Naive B cell (primary cell): ENCODE measurements around the gene C9orf78. TPM values are rescaled to one million over a fixed set of nuclear protein-coding genes. Genes with fewer than 3 reads are reported as not detected.

Experiments used
- ATAC-seq, 2 donors: fragments of 150-1000 bp; cut with Tn5 transposase; 2 replicates each; pipeline ENCODE4 v1.10.0; 2021; ENCODE audit warnings: low read depth in 2 of 2, mild to moderate bottlenecking in 2 of 2, moderate library complexity in 2 of 2
- DNase-seq: peaks from one replicate; pipeline ENCODE4 v3.0.0; 2022
- H3K27ac Mint-ChIP-seq, 6 donors: one replicate each; pipeline ENCODE4 v1.8.0; 2020 to 2022; ENCODE audit warnings: mild to moderate bottlenecking in 6 of 6, mixed read lengths in 6 of 6, moderate library complexity in 5 of 6, inconsistent platforms in 2 of 6
- H3K27me3 Mint-ChIP-seq, 3 donors: one replicate each; pipeline ENCODE4 v1.8.0; 2021 to 2022; ENCODE audit warnings: mixed read lengths in 3 of 3, mild to moderate bottlenecking in 1 of 3
- H3K36me3 Mint-ChIP-seq, 2 donors: one replicate each; pipeline ENCODE4 v1.8.0; 2020 to 2022; ENCODE audit warnings: mixed read lengths in 2 of 2, inconsistent platforms in 1 of 2, mild to moderate bottlenecking in 1 of 2
- H3K4me1 Mint-ChIP-seq, 3 donors: one replicate each; pipeline ENCODE4 v1.8.0; 2020 to 2022; ENCODE audit warnings: mixed read lengths in 3 of 3, inconsistent platforms in 1 of 3, mild to moderate bottlenecking in 1 of 3, moderate library complexity in 1 of 3
- H3K4me3 Mint-ChIP-seq, 8 donors: one replicate each; pipeline ENCODE4 v1.8.0; 2020 to 2022; ENCODE audit warnings: mild to moderate bottlenecking in 8 of 8, mixed read lengths in 8 of 8, moderate library complexity in 8 of 8, inconsistent platforms in 2 of 8
- H3K9me3 Mint-ChIP-seq, 7 donors: one replicate each; pipeline ENCODE4 v1.8.0; 2020 to 2022; ENCODE audit warnings: mixed read lengths in 7 of 7, mild to moderate bottlenecking in 5 of 7, inconsistent platforms in 2 of 7, moderate library complexity in 1 of 7
- polyA plus RNA-seq, 6 donors: library from polyadenylated mRNA; unstranded; fragments of 300-500 nt; fragmentation: Illumina TruSeq; gene quantifications; one replicate each; pipeline ENCODE4 v1.2.3, GENCODE V29; 2021; ENCODE audit warnings: low read depth in 6 of 6

C9orf78 gene
- polyA plus RNA-seq, 6 donors from 2014 or later, result 100 to 148 (median 120) TPM

- Mint-ChIP-seq H3K4me1 (peaks cover 6 to 21% (median 17%) of the 10 kb centered on the region in 3 donors), H3K27ac (peak overlapping the region in 3 of 6 donors; percentile 56 to 79 (median 66)), H3K9me3 (no peaks in the 10 kb centered on the region), H3K27me3 (no peaks in the 10 kb centered on the region), H3K36me3 (peaks cover 0 to 12% of the 10 kb centered on the region in 2 donors), H3K4me3 (no peak overlapping the region)
- ATAC-seq (no peak), DNase-seq (no peak)
Measured at GRCh38 chr9:129863059-129863690, 28.1 kb upstream of the C9orf78 start.

DNA sequence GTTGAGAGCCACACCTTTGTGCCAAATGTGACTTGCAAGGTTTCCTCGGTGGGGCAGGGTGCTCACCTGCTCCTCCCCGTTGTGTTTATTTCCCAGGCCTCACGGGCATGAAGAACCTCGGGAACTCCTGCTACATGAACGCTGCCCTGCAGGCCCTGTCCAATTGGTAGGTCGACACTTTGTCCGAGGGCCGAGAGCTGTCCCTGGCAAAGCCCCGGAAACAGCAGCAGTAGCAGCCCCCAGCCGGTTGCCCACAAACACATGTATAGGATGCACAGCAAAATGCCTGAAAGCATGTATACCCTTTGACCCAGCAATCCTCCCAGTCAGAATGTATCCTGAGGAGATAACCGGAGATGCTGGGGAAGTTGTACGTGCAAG lies 26.4 kb upstream of the C9orf78 start:
- no peak for DNase-seq
- H3K4me1 Mint-ChIP-seq, result peaks cover 3 to 17% (median 17%) of the 10 kb centered on the region in 3 donors
- H3K27me3 Mint-ChIP-seq, result no peaks in the 10 kb centered on the region
- H3K27ac Mint-ChIP-seq, result peak overlapping the region in 2 of 6 donors; percentile 63 to 87
- peaks cover 0 to 12% of the 10 kb centered on the region in 2 donors for H3K36me3 Mint-ChIP-seq
- H3K4me3 Mint-ChIP-seq, result no peak overlapping the region
- H3K9me3 Mint-ChIP-seq, result no peaks in the 10 kb centered on the region
- no peak for ATAC-seq

- H3K9me3 Mint-ChIP-seq, result no peaks in the 10 kb centered on the region
- peak overlapping the region in 1 of 6 donors; percentile 21 for H3K27ac Mint-ChIP-seq
- DNase-seq (no peak), ATAC-seq (no peak)
- no peak overlapping the region for H3K4me3 Mint-ChIP-seq
- no peaks in the 10 kb centered on the region for H3K27me3 Mint-ChIP-seq
- peaks cover 0 to 12% of the 10 kb centered on the region in 2 donors for H3K36me3 Mint-ChIP-seq
- peaks cover 0 to 15% (median 12%) of the 10 kb centered on the region in 3 donors for H3K4me1 Mint-ChIP-seq
Measured at GRCh38 chr9:129860653-129861446, 25.8 kb upstream of the C9orf78 start.

DNA sequence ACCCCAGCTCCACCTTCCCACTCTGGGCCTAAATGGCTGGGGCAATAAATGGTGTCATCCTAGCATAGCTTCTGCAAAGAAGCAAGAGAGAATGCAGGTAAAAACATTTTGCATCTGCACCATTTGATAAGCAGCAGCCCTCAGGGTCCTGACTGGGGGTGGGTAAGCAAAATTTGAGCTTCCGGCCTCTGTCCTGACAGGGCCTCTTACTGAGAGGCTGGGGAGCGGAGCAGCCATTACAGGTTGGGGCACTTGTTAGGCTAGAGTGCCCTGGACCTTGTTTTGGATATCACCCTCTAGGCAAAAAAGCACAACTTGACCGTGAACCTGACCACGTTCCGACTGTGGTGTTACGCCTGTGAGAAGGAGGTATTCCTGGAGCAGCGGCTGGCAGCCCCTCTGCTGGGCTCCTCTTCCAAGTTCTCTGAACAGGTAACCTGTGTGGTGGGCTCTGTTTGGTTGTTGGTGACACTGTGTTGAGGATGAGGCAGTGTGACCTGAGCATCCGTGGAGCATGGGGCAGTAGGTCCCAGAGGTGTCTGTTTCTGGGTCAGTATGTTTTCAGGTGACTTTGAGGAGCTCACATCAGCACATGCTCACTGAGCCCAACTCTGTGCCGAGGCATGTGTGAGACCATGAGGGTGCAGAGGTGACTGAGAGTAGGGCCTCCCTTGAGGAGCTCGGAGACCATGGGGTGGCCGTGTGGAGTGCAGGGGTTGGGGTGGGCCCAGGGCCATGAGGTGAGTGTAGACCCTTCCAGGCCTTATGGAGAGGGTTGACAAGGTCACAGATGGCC lies 23.3 kb upstream of the C9orf78 start:
- H3K27me3 Mint-ChIP-seq, result no peaks in the 10 kb centered on the region

DNA sequence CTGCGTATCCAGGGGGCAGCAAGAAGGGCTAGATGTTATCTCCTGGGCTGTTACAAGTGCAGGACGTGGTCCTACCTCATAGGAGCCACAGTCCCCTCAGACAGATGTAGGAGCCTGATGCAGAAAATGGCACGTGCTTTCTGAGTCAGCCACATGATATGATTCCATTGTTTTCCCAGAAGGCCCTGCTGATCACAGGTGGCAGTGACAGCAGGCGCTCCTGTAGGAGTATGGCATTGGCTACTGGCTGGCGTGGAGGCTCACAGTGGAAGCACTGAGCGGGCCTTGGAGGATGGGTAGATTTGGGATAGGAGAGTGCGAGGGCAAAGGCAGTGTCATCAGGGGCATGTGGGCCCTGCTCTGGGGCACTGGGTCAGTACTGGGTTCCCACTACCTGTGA lies 22.1 kb upstream of the C9orf78 start:
- no peak for ATAC-seq
- Mint-ChIP-seq H3K27ac (peak overlapping the region in 2 of 6 donors; percentile 22 to 36), H3K9me3 (no peaks in the 10 kb centered on the region), H3K36me3 (peaks cover 20 to 24% of the 10 kb centered on the region in 2 donors), H3K27me3 (no peaks in the 10 kb centered on the region), H3K4me1 (peaks cover 0 to under 1% (median 0%) of the 10 kb centered on the region in 3 donors), H3K4me3 (no peak overlapping the region)
- no peak for DNase-seq

More for the DNA sequence above, 23.3 kb upstream of the C9orf78 start:
- ATAC-seq, result no peak
- DNase-seq, result no peak
- Mint-ChIP-seq H3K4me3 (no peak overlapping the region), H3K36me3 (peaks cover 15 to 19% of the 10 kb centered on the region in 2 donors), H3K4me1 (peaks cover 0 to 5% (median 5%) of the 10 kb centered on the region in 3 donors), H3K27ac (no peak overlapping the region), H3K9me3 (no peaks in the 10 kb centered on the region)

- no peaks in the 10 kb centered on the region for H3K9me3 Mint-ChIP-seq
- no peak overlapping the region for H3K4me3 Mint-ChIP-seq
- peak overlapping the region in 1 of 6 donors; percentile 48 for H3K27ac Mint-ChIP-seq
- H3K27me3 Mint-ChIP-seq, result no peaks in the 10 kb centered on the region
- H3K4me1 Mint-ChIP-seq, result peaks cover 0 to 7% (median 4%) of the 10 kb centered on the region in 3 donors
- ATAC-seq (no peak), DNase-seq (no peak)
- H3K36me3 Mint-ChIP-seq, result peaks cover 28 to 29% of the 10 kb centered on the region in 2 donors
Measured at GRCh38 chr9:129854588-129855110, 19.6 kb upstream of the C9orf78 start.

GRCh38 chr9:129853614-129854013 lies 18.5 kb upstream of the C9orf78 start:
- Mint-ChIP-seq H3K4me1 (peaks cover 0 to 7% (median 4%) of the 10 kb centered on the region in 3 donors), H3K4me3 (no peak overlapping the region), H3K36me3 (peaks cover 28 to 29% of the 10 kb centered on the region in 2 donors), H3K9me3 (no peaks in the 10 kb centered on the region), H3K27ac (peak overlapping the region in 2 of 6 donors; percentile 58 to 80), H3K27me3 (no peaks in the 10 kb centered on the region)
- ATAC-seq (no peak), DNase-seq (no peak)

DNA sequence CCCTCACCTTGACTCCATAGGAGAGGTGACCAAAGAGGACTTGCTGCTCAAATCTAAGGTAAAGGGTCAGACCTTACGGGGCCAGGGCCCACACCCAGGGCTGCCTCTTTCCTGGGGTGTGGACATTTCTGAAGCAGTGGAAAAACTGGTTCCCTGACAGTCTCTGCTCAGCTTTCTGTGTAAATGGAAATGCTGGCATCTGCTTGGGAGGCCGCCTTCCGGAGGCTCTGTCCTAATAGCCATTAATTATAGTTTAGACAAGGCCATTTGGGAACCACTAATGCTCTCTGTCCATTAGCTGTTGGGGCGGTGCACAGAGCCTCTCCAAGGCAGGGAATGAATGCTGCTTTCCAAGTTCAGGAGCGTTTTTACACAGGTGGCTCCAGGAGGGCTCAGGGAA lies 17.5 kb upstream of the C9orf78 start:
- H3K4me1 Mint-ChIP-seq, result peaks cover 0 to 7% (median 4%) of the 10 kb centered on the region in 3 donors
- H3K36me3 Mint-ChIP-seq, result peaks cover 28 to 29% of the 10 kb centered on the region in 2 donors
- DNase-seq (no peak), ATAC-seq (no peak)
- H3K9me3 Mint-ChIP-seq, result no peaks in the 10 kb centered on the region
- H3K4me3 Mint-ChIP-seq, result no peak overlapping the region
- H3K27ac Mint-ChIP-seq, result peak overlapping the region in 1 of 6 donors; percentile 65
- H3K27me3 Mint-ChIP-seq, result no peaks in the 10 kb centered on the region

- Mint-ChIP-seq H3K9me3 (no peaks in the 10 kb centered on the region), H3K4me1 (peaks cover 0 to 7% (median 4%) of the 10 kb centered on the region in 3 donors), H3K4me3 (no peak overlapping the region), H3K27me3 (no peaks in the 10 kb centered on the region), H3K27ac (peak overlapping the region in 1 of 6 donors; percentile 54), H3K36me3 (peaks cover 28 to 29% of the 10 kb centered on the region in 2 donors)
- no peak for ATAC-seq
- DNase-seq, result no peak
Measured at GRCh38 chr9:129851821-129852220, 16.7 kb upstream of the C9orf78 start.

DNA sequence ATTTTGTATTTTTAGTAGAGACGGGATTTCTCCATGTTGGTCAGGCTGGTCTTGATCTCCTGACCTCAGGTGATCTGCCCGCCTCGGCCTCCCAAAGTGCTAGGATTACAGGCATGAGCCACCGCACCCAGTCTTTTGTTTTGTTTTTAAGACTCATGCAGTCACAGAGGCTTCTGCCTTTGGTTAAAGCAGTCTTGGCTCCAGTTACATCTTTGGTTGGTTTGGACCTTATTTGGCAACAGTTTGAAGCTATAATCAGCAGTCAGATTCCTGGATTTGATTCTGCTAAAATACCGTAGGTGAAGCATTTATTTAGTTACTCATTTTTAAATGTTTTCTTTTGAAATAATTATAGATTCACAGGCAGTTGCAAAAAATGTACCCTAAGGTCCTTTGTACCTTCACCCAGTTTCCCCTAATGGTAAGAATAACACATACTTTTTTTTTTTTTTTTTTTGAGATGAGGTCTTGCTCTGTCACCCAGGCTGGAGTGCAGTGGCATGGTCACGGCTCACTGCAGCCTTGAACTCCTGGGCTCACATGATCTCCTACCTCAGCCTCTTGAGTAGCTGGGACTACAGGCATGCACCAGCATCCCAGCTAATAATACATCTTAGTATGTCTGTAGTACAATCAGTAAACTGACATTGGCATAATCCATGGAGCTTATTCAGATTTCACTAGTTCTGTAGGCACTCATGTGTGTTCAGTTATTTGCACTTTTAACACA lies 15.9 kb upstream of the C9orf78 start:
- no peak for ATAC-seq
- no peak overlapping the region for H3K4me3 Mint-ChIP-seq

GRCh38 chr9:129849901-129850300 lies 14.8 kb upstream of the C9orf78 start:
- Mint-ChIP-seq H3K27me3 (no peaks in the 10 kb centered on the region), H3K9me3 (no peaks in the 10 kb centered on the region), H3K27ac (no peak overlapping the region), H3K4me1 (peaks cover 7 to 14% (median 8%) of the 10 kb centered on the region in 3 donors), H3K36me3 (peaks cover 28 to 29% of the 10 kb centered on the region in 2 donors), H3K4me3 (no peak overlapping the region)
- no peak for DNase-seq
- ATAC-seq, result no peak

More for the DNA sequence above, 15.9 kb upstream of the C9orf78 start:
- peaks cover 28 to 29% of the 10 kb centered on the region in 2 donors for H3K36me3 Mint-ChIP-seq
- H3K4me1 Mint-ChIP-seq, result peaks cover 0 to 7% (median 4%) of the 10 kb centered on the region in 3 donors
- H3K27ac Mint-ChIP-seq, result no peak overlapping the region
- H3K27me3 Mint-ChIP-seq, result no peaks in the 10 kb centered on the region
- H3K9me3 Mint-ChIP-seq, result no peaks in the 10 kb centered on the region
- DNase-seq, result no peak

DNA sequence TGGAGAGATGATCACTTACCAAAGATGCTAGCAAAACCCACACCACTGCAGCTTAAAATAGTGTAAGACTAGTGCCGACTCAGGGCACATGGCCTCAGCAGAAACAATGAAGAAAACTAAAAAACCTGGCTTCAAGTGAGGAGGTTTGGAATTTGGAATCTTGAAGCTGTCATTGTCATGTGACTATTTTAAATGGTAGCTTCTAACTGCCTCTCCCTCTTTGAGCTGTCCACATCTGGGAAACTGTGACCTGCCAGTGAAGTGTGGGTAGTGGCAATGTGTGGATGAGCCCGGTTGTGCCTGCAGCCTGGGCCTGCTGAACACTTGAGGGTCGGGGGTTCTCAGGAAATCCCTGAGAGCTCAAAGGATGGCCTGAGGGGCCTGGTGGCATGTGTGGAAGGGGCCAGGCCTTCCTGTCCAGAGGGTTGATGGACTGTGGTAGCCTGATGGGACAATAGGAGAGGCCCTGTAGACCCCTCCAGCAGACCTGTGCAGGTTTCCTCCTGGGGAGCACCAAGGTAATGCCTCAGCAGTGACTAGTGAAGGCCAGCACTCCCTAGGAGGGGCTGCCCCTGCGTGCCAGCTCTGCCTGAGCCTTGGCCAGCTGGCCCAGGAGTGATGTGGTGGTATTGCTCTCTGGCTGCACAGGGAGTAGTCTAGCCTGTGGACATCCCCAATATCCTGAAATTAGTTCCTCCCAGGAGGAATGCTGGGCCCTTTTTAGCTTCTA lies 13.8 kb upstream of the C9orf78 start:
- Mint-ChIP-seq H3K27me3 (no peaks in the 10 kb centered on the region), H3K27ac (no peak overlapping the region), H3K4me1 (peaks cover 7 to 14% (median 9%) of the 10 kb centered on the region in 3 donors), H3K9me3 (no peaks in the 10 kb centered on the region), H3K4me3 (no peak overlapping the region), H3K36me3 (peaks cover 20% of the 10 kb centered on the region in 2 donors)
- ATAC-seq, result no peak
- no peak for DNase-seq
